Activated T-cell treated with anti-CD3 and anti-CD28 coated beads, Interleukin-2, amount 50 U/mL, for 72 hours (primary cell): Measurements from ENCODE around the gene ORC4. TPM values are rescaled to one million over a fixed set of nuclear protein-coding genes. Genes with fewer than 3 reads are reported as not detected.

Experiments
- ATAC-seq, 2 donors: fragments of 150-1000 bp; cut with Tn5 transposase; replicated peaks in 1 of 2; 2 replicates each; pipeline ENCODE4 v1.10.0; 2021; ENCODE audit warnings: moderate library complexity in 2 of 2, mild to moderate bottlenecking in 1 of 2
- DNase-seq, 2 donors: peaks; one replicate each; pipeline ENCODE4 v3.0.0; 2021 to 2022; ENCODE audit warnings: mixed read lengths in 1 of 2
- H3K27ac Mint-ChIP-seq: one replicate; pipeline ENCODE4 v1.8.0; 2022; ENCODE audit warnings: mild to moderate bottlenecking, moderate library complexity, mixed read lengths
- H3K27me3 Mint-ChIP-seq: one replicate; pipeline ENCODE4 v1.8.0; 2022; ENCODE audit warnings: low read depth, mixed read lengths
- H3K36me3 Mint-ChIP-seq, 2 donors: one replicate each; pipeline ENCODE4 v1.8.0; 2022; ENCODE audit warnings: mixed read lengths in 2 of 2, mild to moderate bottlenecking in 1 of 2; ENCODE audit not compliant: insufficient read depth in 2 of 2
- H3K4me1 Mint-ChIP-seq: one replicate; pipeline ENCODE4 v1.8.0; 2022; ENCODE audit warnings: low read depth, mixed read lengths
- H3K4me3 Mint-ChIP-seq, 2 donors: one replicate each; pipeline ENCODE4 v1.8.0; 2022; ENCODE audit warnings: mild to moderate bottlenecking in 2 of 2, mixed read lengths in 2 of 2, moderate library complexity in 2 of 2
- H3K9me3 Mint-ChIP-seq, 2 donors: one replicate each; pipeline ENCODE4 v1.8.0; 2022; ENCODE audit warnings: mixed read lengths in 2 of 2
- total RNA-seq, 2 donors: library from RNA; stranded (reverse); gene quantifications; one replicate each; pipeline ENCODE4 v1.2.3, GENCODE V29; 2022

The ORC4 gene
- total RNA-seq, 2 donors from 2014 or later = 28.3 to 32.0 TPM

- Mint-ChIP-seq H3K27me3 (no peaks in the 10 kb centered on the region), H3K4me1 (no peaks in the 10 kb centered on the region), H3K4me3 (no peak overlapping the region), H3K9me3 (no peaks in the 10 kb centered on the region), H3K36me3 (peaks cover 1% of the 10 kb centered on the region in 2 donors), H3K27ac (no peak overlapping the region)
- DNase-seq (no peak), ATAC-seq (no peak)
These were observed 68.4 kb downstream of the ORC4 start for GRCh38 chr2:147952118-147952517.

GRCh38 chr2:147945660-147946059 is 74.9 kb downstream of the ORC4 start:
- no peak for DNase-seq
- H3K9me3 Mint-ChIP-seq = no peaks in the 10 kb centered on the region

GRCh38 chr2:147939313-147939712 is 81.2 kb downstream of the ORC4 start:
- H3K4me1 Mint-ChIP-seq = no peaks in the 10 kb centered on the region
- H3K36me3 Mint-ChIP-seq = peaks cover 0 to 5% of the 10 kb centered on the region in 2 donors
- no peaks in the 10 kb centered on the region for H3K27me3 Mint-ChIP-seq
- H3K27ac Mint-ChIP-seq = no peak overlapping the region
- no peak overlapping the region for H3K4me3 Mint-ChIP-seq
- DNase-seq (no peak), ATAC-seq (no peak)
- no peaks in the 10 kb centered on the region for H3K9me3 Mint-ChIP-seq

More at GRCh38 chr2:147945660-147946059, 74.9 kb downstream of the ORC4 start:
- Mint-ChIP-seq H3K27me3 (no peaks in the 10 kb centered on the region), H3K27ac (no peak overlapping the region), H3K4me3 (no peak overlapping the region), H3K4me1 (no peaks in the 10 kb centered on the region), H3K36me3 (no peaks in the 10 kb centered on the region)
- ATAC-seq = no peak

GRCh38 chr2:147937744-147938349 is 82.7 kb downstream of the ORC4 start:
- H3K36me3 Mint-ChIP-seq = peaks cover 0 to 5% of the 10 kb centered on the region in 2 donors
- H3K4me1 Mint-ChIP-seq = no peaks in the 10 kb centered on the region
- H3K27ac Mint-ChIP-seq = no peak overlapping the region
- no peak overlapping the region for H3K4me3 Mint-ChIP-seq
- DNase-seq = no peak
- H3K27me3 Mint-ChIP-seq = no peaks in the 10 kb centered on the region
- peak in 1 of 2 donors; percentile 39 for ATAC-seq
- H3K9me3 Mint-ChIP-seq = no peaks in the 10 kb centered on the region

GRCh38 chr2:147934881-147935620 is 85.5 kb downstream of the ORC4 start:
- peaks cover 0 to 7% of the 10 kb centered on the region in 2 donors for H3K36me3 Mint-ChIP-seq
- H3K27ac Mint-ChIP-seq = peak overlapping the region; percentile 10
- no peaks in the 10 kb centered on the region for H3K9me3 Mint-ChIP-seq
- ATAC-seq (no peak), DNase-seq (no peak)
- no peaks in the 10 kb centered on the region for H3K4me1 Mint-ChIP-seq
- H3K4me3 Mint-ChIP-seq = no peak overlapping the region
- no peaks in the 10 kb centered on the region for H3K27me3 Mint-ChIP-seq

- no peak overlapping the region for H3K27ac Mint-ChIP-seq
- no peak overlapping the region for H3K4me3 Mint-ChIP-seq
- H3K27me3 Mint-ChIP-seq = no peaks in the 10 kb centered on the region
- H3K9me3 Mint-ChIP-seq = no peaks in the 10 kb centered on the region
- DNase-seq (no peak), ATAC-seq (no peak)
- no peaks in the 10 kb centered on the region for H3K4me1 Mint-ChIP-seq
- H3K36me3 Mint-ChIP-seq = peaks cover 0 to 7% of the 10 kb centered on the region in 2 donors
These were observed 86.6 kb downstream of the ORC4 start for GRCh38 chr2:147933931-147934330.

- DNase-seq (no peak), ATAC-seq (no peak)
- no peak overlapping the region for H3K4me3 Mint-ChIP-seq
- no peaks in the 10 kb centered on the region for H3K9me3 Mint-ChIP-seq
- peak overlapping the region; percentile 19 for H3K27ac Mint-ChIP-seq
- no peaks in the 10 kb centered on the region for H3K4me1 Mint-ChIP-seq
- H3K36me3 Mint-ChIP-seq = peaks cover 0 to 2% of the 10 kb centered on the region in 2 donors
- H3K27me3 Mint-ChIP-seq = no peaks in the 10 kb centered on the region
These were observed 93.4 kb downstream of the ORC4 start for GRCh38 chr2:147927053-147927588.

- no peak for ATAC-seq
- Mint-ChIP-seq H3K4me1 (no peaks in the 10 kb centered on the region), H3K9me3 (no peaks in the 10 kb centered on the region), H3K4me3 (no peak overlapping the region), H3K27me3 (no peaks in the 10 kb centered on the region), H3K27ac (peak overlapping the region; percentile 9), H3K36me3 (no peaks in the 10 kb centered on the region)
- no peak for DNase-seq
These were observed 94.7 kb downstream of the ORC4 start for GRCh38 chr2:147925886-147926285.

- H3K27ac Mint-ChIP-seq = no peak overlapping the region
- DNase-seq (no peak), ATAC-seq (no peak)
- no peaks in the 10 kb centered on the region for H3K36me3 Mint-ChIP-seq
- no peaks in the 10 kb centered on the region for H3K4me1 Mint-ChIP-seq
- no peaks in the 10 kb centered on the region for H3K27me3 Mint-ChIP-seq
- H3K9me3 Mint-ChIP-seq = no peaks in the 10 kb centered on the region
- H3K4me3 Mint-ChIP-seq = no peak overlapping the region
These were observed 95.9 kb downstream of the ORC4 start for GRCh38 chr2:147924647-147925046.

- Mint-ChIP-seq H3K27me3 (no peaks in the 10 kb centered on the region), H3K27ac (no peak overlapping the region), H3K9me3 (no peaks in the 10 kb centered on the region), H3K4me3 (no peak overlapping the region), H3K4me1 (no peaks in the 10 kb centered on the region), H3K36me3 (no peaks in the 10 kb centered on the region)
- ATAC-seq (no peak), DNase-seq (no peak)
These were observed 96.7 kb downstream of the ORC4 start for GRCh38 chr2:147923846-147924245.

- H3K9me3 Mint-ChIP-seq = no peaks in the 10 kb centered on the region
- no peak for ATAC-seq
- no peak overlapping the region for H3K27ac Mint-ChIP-seq
These were observed 103.4 kb downstream of the ORC4 start for GRCh38 chr2:147917161-147917560.

GRCh38 chr2:147916723-147917122 is 103.8 kb downstream of the ORC4 start:
- Mint-ChIP-seq H3K4me3 (no peak overlapping the region), H3K27me3 (no peaks in the 10 kb centered on the region), H3K36me3 (no peaks in the 10 kb centered on the region), H3K27ac (no peak overlapping the region), H3K4me1 (no peaks in the 10 kb centered on the region), H3K9me3 (no peaks in the 10 kb centered on the region)
- DNase-seq (no peak), ATAC-seq (no peak)

More at GRCh38 chr2:147917161-147917560, 103.4 kb downstream of the ORC4 start:
- H3K36me3 Mint-ChIP-seq = no peaks in the 10 kb centered on the region
- H3K4me3 Mint-ChIP-seq = no peak overlapping the region
- H3K4me1 Mint-ChIP-seq = no peaks in the 10 kb centered on the region
- DNase-seq = no peak
- no peaks in the 10 kb centered on the region for H3K27me3 Mint-ChIP-seq

- H3K4me3 Mint-ChIP-seq = no peak overlapping the region
- H3K4me1 Mint-ChIP-seq = no peaks in the 10 kb centered on the region
- H3K27ac Mint-ChIP-seq = no peak overlapping the region
- H3K9me3 Mint-ChIP-seq = no peaks in the 10 kb centered on the region
- no peak for ATAC-seq
- DNase-seq = no peak
- no peaks in the 10 kb centered on the region for H3K27me3 Mint-ChIP-seq
- H3K36me3 Mint-ChIP-seq = no peaks in the 10 kb centered on the region
These were observed 104.5 kb downstream of the ORC4 start for GRCh38 chr2:147916067-147916466.
